H9 (cell line): ENCODE results near the gene ARAP1. TPM values are rescaled to one million over a fixed set of nuclear protein-coding genes. Genes with fewer than 3 reads are reported as not detected.

Experiments used
- DNase-seq: peaks from one replicate; pipeline ENCODE4 v3.0.0-alpha.2; 2017
- H2AFZ ChIP-seq: one replicate; pipeline ENCODE4 v1.6.1; 2013; ENCODE audit warnings: mild to moderate bottlenecking, low read length, control low read depth, moderate library complexity
- H2AK5ac ChIP-seq: 2 replicates; pipeline ENCODE4 v1.6.1; 2013; ENCODE audit warnings: low read length, control low read depth, mixed read lengths; ENCODE audit not compliant: insufficient read length
- H2BK120ac ChIP-seq: one replicate; pipeline ENCODE4 v1.6.1; 2013; ENCODE audit warnings: low read depth, mild to moderate bottlenecking, low read length, control low read depth, inconsistent platforms; ENCODE audit not compliant: poor library complexity, severe bottlenecking
- H2BK12ac ChIP-seq: 2 replicates; pipeline ENCODE4 v1.6.1; 2013; ENCODE audit warnings: low read length, control low read depth, mixed read lengths, low read depth; ENCODE audit not compliant: insufficient read length
- H2BK15ac ChIP-seq: 2 replicates; pipeline ENCODE4 v1.6.1; 2013; ENCODE audit warnings: low read depth, low read length, control low read depth
- H2BK20ac ChIP-seq: one replicate; pipeline ENCODE4 v1.6.1; 2013; ENCODE audit warnings: low read depth, mild to moderate bottlenecking, low read length, control low read depth, inconsistent platforms; ENCODE audit not compliant: poor library complexity, severe bottlenecking
- H2BK5ac ChIP-seq: 2 replicates; pipeline ENCODE4 v1.6.1; 2013; ENCODE audit warnings: low read length, control low read depth, mixed read lengths; ENCODE audit not compliant: insufficient read length
- H3K14ac ChIP-seq: 2 replicates; pipeline ENCODE4 v1.6.1; 2013; ENCODE audit warnings: low read length, control low read depth; ENCODE audit not compliant: insufficient read depth
- H3K18ac ChIP-seq: 2 replicates; pipeline ENCODE4 v1.6.1; 2013; ENCODE audit warnings: low read depth, mild to moderate bottlenecking, mixed read lengths, low read length, control low read depth; ENCODE audit not compliant: insufficient read length
- H3K23ac ChIP-seq: 2 replicates; pipeline ENCODE4 v1.6.1; 2013; ENCODE audit warnings: low read length, control low read depth, mixed read lengths, low read depth; ENCODE audit not compliant: insufficient read length
- H3K23me2 ChIP-seq: 2 replicates; pipeline ENCODE4 v1.6.1; 2013; ENCODE audit warnings: low read depth, mild to moderate bottlenecking, mixed read lengths, low read length, control low read depth; ENCODE audit not compliant: insufficient read length, poor library complexity, severe bottlenecking
- H3K27ac ChIP-seq: 2 replicates; pipeline ENCODE4 v1.5.1; 2013; ENCODE audit warnings: low read length, control low read depth, mixed read lengths, low read depth; ENCODE audit not compliant: insufficient read length
- H3K27me3 ChIP-seq: 2 replicates; pipeline ENCODE4 v1.6.1; 2013; ENCODE audit warnings: low read length, control low read depth, inconsistent platforms; ENCODE audit not compliant: insufficient read depth
- H3K4ac ChIP-seq: 2 replicates; pipeline ENCODE4 v1.6.1; 2013; ENCODE audit warnings: low read depth, mild to moderate bottlenecking, control low read depth, inconsistent platforms, low read length, moderate library complexity
- H3K4me1 ChIP-seq: 2 replicates; pipeline ENCODE4 v1.6.1; 2013; ENCODE audit warnings: low read length, control low read depth, inconsistent platforms; ENCODE audit not compliant: insufficient read depth
- H3K4me2 ChIP-seq: 2 replicates; pipeline ENCODE4 v1.6.1; 2013; ENCODE audit warnings: low read length, control low read depth, mixed read lengths; ENCODE audit not compliant: insufficient read length, insufficient read depth
- H3K56ac ChIP-seq: 2 replicates; pipeline ENCODE4 v1.6.1; 2013; ENCODE audit warnings: low read depth, mild to moderate bottlenecking, mixed read lengths, low read length, control low read depth; ENCODE audit not compliant: insufficient read length
- H3K79me1 ChIP-seq: 2 replicates; pipeline ENCODE4 v1.6.1; 2013; ENCODE audit warnings: low read depth, mild to moderate bottlenecking, moderate library complexity, low read length, control low read depth, inconsistent platforms; ENCODE audit not compliant: insufficient read depth, poor library complexity, severe bottlenecking
- H3K79me2 ChIP-seq: 2 replicates; pipeline ENCODE4 v1.6.1; 2013; ENCODE audit warnings: low read length, control low read depth, inconsistent platforms; ENCODE audit not compliant: insufficient read depth
- H3K9ac ChIP-seq: 2 replicates; pipeline ENCODE4 v1.6.1; 2013; ENCODE audit warnings: low read length, control low read depth, mixed read lengths; ENCODE audit not compliant: insufficient read length; ENCODE audit errors: extremely low read depth
- H3K9me3 ChIP-seq: one replicate; pipeline ENCODE4 v1.6.1; 2013; ENCODE audit warnings: low read depth, low read length, inconsistent platforms; ENCODE audit not compliant: control insufficient read depth
- H3T11ph ChIP-seq: one replicate; pipeline ENCODE4 v1.6.1; 2013; ENCODE audit warnings: mild to moderate bottlenecking, low read length, control low read depth, inconsistent platforms
- H4K20me1 ChIP-seq: one replicate; pipeline ENCODE4 v1.6.1; 2013; ENCODE audit not compliant: control insufficient read depth, insufficient read length, insufficient read depth
- H4K5ac ChIP-seq: 2 replicates; pipeline ENCODE4 v1.6.1; 2013; ENCODE audit warnings: low read depth, mild to moderate bottlenecking, mixed read lengths, low read length, control low read depth; ENCODE audit not compliant: insufficient read length
- H4K8ac ChIP-seq: replicated peaks from 2 replicates; pipeline ENCODE4 v1.6.1; 2013; ENCODE audit warnings: low read length, control low read depth, mixed read lengths, low read depth; ENCODE audit not compliant: insufficient read length
- H4K91ac ChIP-seq: 2 replicates; pipeline ENCODE4 v1.6.1; 2013; ENCODE audit warnings: low read depth, mild to moderate bottlenecking, moderate library complexity, mixed read lengths, low read length, control low read depth; ENCODE audit not compliant: insufficient read length
- H3K27ac Mint-ChIP-seq, 3 experiments: 2 replicates in 2 of 3; 3 replicates in 1 of 3; pipeline ENCODE4 v1.8.0; 2020 to 2021; ENCODE audit warnings: mixed read lengths in 3 of 3, mild to moderate bottlenecking in 1 of 3, moderate library complexity in 1 of 3
- H3K27me3 Mint-ChIP-seq: 2 replicates; pipeline ENCODE4 v1.8.0; 2021; ENCODE audit warnings: low read depth, mild to moderate bottlenecking, moderate library complexity, mixed read lengths
- H3K36me3 Mint-ChIP-seq, 3 experiments: 2 replicates in 2 of 3; 3 replicates in 1 of 3; pipeline ENCODE4 v1.8.0; 2020 to 2021; ENCODE audit warnings: low read depth in 3 of 3, mixed read lengths in 3 of 3; ENCODE audit not compliant: insufficient read depth in 1 of 3
- H3K4me1 Mint-ChIP-seq, 2 experiments: 2 replicates each; pipeline ENCODE4 v1.8.0; 2020; ENCODE audit warnings: mixed read lengths in 2 of 2
- H3K4me3 Mint-ChIP-seq, 2 experiments: 2 replicates in 1 of 2; 3 replicates in 1 of 2; pipeline ENCODE4 v1.8.0; 2020 to 2021; ENCODE audit warnings: mild to moderate bottlenecking in 2 of 2, mixed read lengths in 2 of 2, moderate library complexity in 1 of 2
- H3K9me3 Mint-ChIP-seq, 2 experiments: 2 replicates in 1 of 2; 3 replicates in 1 of 2; pipeline ENCODE4 v1.8.0; 2020; ENCODE audit warnings: mild to moderate bottlenecking in 2 of 2, mixed read lengths in 2 of 2, moderate library complexity in 1 of 2
- WGBS: extraction: QIAGEN DNeasy Blood & Tissue Kit; methylation state at CpG from one replicate; pipeline ENCODE4 v1.1.7; 2013; ENCODE audit warnings: missing lambda C conversion rate, low lambda C conversion rate, mixed read lengths; ENCODE audit not compliant: insufficient read length; ENCODE audit errors: extremely low coverage; 5-methylcytosine and 5-hydroxymethylcytosine counted together
- total RNA-seq: library from RNA; stranded (reverse); gene quantifications from 2 replicates; pipeline ENCODE4 v1.2.1, GENCODE V29; 2021
- TF ChIP-seq, protein P1 (sequence below): fragments of 200-600 bp; sonication (generic); conservative IDR thresholded peaks from 3 replicates; pipeline ENCODE4 v1.8.0; 2021; ENCODE audit warnings: antibody characterized with exemption, mild to moderate bottlenecking

Gene ARAP1
- total RNA-seq, 1 experiment from 2014 or later, result 59.4 TPM

DNA sequence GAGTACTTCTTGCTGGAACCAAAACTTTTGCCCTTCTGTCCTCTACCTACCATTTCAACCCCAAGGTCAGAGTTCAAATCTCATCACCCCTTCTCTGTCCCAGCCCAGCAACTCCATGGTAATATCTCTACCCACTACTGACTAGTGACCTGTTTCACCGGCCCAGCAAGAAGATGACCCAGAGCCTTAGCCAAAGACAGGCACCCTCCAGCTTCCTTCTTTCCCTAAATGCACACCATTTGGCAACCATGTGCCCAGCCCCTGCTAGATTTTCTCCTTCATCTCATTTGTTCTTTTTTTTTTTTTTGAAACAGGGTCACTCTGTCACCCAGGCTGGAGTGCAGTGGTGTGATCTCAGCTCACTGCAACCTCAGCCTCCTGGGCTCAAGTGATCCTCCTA is 14.9 kb downstream of the ARAP1 start:
- H3K27me3 ChIP-seq, result no peaks in the 10 kb centered on the region
- no peak overlapping the region for H4K91ac ChIP-seq
- no CpG with 5 or more reads among the region's 1 CpG for WGBS
- no peak overlapping the region for H4K5ac ChIP-seq
- no peaks in the 10 kb centered on the region for H3K9me3 Mint-ChIP-seq
- H3K4me3 Mint-ChIP-seq, result no peak overlapping the region
- TF ChIP-seq, protein P1, sequence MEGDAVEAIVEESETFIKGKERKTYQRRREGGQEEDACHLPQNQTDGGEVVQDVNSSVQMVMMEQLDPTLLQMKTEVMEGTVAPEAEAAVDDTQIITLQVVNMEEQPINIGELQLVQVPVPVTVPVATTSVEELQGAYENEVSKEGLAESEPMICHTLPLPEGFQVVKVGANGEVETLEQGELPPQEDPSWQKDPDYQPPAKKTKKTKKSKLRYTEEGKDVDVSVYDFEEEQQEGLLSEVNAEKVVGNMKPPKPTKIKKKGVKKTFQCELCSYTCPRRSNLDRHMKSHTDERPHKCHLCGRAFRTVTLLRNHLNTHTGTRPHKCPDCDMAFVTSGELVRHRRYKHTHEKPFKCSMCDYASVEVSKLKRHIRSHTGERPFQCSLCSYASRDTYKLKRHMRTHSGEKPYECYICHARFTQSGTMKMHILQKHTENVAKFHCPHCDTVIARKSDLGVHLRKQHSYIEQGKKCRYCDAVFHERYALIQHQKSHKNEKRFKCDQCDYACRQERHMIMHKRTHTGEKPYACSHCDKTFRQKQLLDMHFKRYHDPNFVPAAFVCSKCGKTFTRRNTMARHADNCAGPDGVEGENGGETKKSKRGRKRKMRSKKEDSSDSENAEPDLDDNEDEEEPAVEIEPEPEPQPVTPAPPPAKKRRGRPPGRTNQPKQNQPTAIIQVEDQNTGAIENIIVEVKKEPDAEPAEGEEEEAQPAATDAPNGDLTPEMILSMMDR, result no peak
- no peak overlapping the region for H2BK15ac ChIP-seq
- H3K14ac ChIP-seq, result no peak overlapping the region
- H2BK12ac ChIP-seq, result no peak overlapping the region
- H3K4me1 Mint-ChIP-seq, result peaks cover 48 to 52% of the 10 kb centered on the region in 2 experiments
- H4K20me1 ChIP-seq, result no peaks in the 10 kb centered on the region
- no peak for DNase-seq
- H3K9ac ChIP-seq, result no peak overlapping the region
- no peak overlapping the region for H3K4ac ChIP-seq
- no peak overlapping the region for H3K56ac ChIP-seq
- no peak overlapping the region for H3T11ph ChIP-seq
- no peak overlapping the region for H3K27ac ChIP-seq
- no peak overlapping the region for H2AK5ac ChIP-seq
- H3K79me2 ChIP-seq, result peaks cover 9% of the 10 kb centered on the region; the same call in 1 of the 2 replicates
- H4K8ac ChIP-seq, result no peak overlapping the region
- H3K23ac ChIP-seq, result no peak overlapping the region
- H3K18ac ChIP-seq, result no peak overlapping the region
- H2BK20ac ChIP-seq, result no peak overlapping the region
- no peak overlapping the region for H3K4me2 ChIP-seq
- H3K23me2 ChIP-seq, result no peaks in the 10 kb centered on the region
- H3K27ac Mint-ChIP-seq, result peak overlapping the region; percentile 20 to 59 (median 50); a peak in 4 of 7 replicates
- no peaks in the 10 kb centered on the region for H3K9me3 ChIP-seq
- no peaks in the 10 kb centered on the region for H3K79me1 ChIP-seq
- no peaks in the 10 kb centered on the region for H3K27me3 Mint-ChIP-seq
- H2AFZ ChIP-seq, result no peak overlapping the region
- H3K4me1 ChIP-seq, result peaks cover 21% of the 10 kb centered on the region
- no peak overlapping the region for H2BK120ac ChIP-seq
- H2BK5ac ChIP-seq, result no peak overlapping the region
- peaks cover 0 to 10% (median 6%) of the 10 kb centered on the region in 3 experiments; a peak in 5 of 7 replicates for H3K36me3 Mint-ChIP-seq
